Loucy (cell line): ENCODE data around the gene SUPT3H.
A peak's percentile ranks its signal among the peaks of the same experiment; 100 is the strongest.

Experiments
- H2AFZ ChIP-seq: fragments of 200-600 bp; sonication (generic); 2 replicates; pipeline ENCODE4 v1.6.0; 2016; ENCODE audit warnings: antibody characterized with exemption, mild to moderate bottlenecking, low read length, moderate library complexity
- H3F3A ChIP-seq: fragments of 200-600 bp; 2 replicates; pipeline ENCODE4 v1.6.0; 2016; ENCODE audit warnings: antibody characterized with exemption, low read depth, mild to moderate bottlenecking
- H3K27me3 ChIP-seq: fragments of 200-600 bp; sonication (generic); 2 replicates; pipeline ENCODE4 v1.6.1; 2014; ENCODE audit warnings: low read length, mild to moderate bottlenecking; ENCODE audit not compliant: insufficient read depth, poor library complexity, severe bottlenecking
- H3K36me3 ChIP-seq: fragments of 200-600 bp; sonication (generic); 2 replicates; pipeline ENCODE4 v1.6.1; 2016; ENCODE audit warnings: low read length; ENCODE audit not compliant: insufficient read depth
- H3K4me1 ChIP-seq: fragments of 200-600 bp; sonication (generic); 2 replicates; pipeline ENCODE4 v1.5.1; 2014; ENCODE audit warnings: low read length, mild to moderate bottlenecking; ENCODE audit not compliant: insufficient read depth, poor library complexity, severe bottlenecking
- H3K4me2 ChIP-seq: fragments of 200-600 bp; sonication (generic); 2 replicates; pipeline ENCODE4 v1.6.0; 2014; ENCODE audit warnings: antibody characterized with exemption, low read length, low read depth, mild to moderate bottlenecking; ENCODE audit not compliant: poor library complexity, severe bottlenecking
- H3K4me3 ChIP-seq: fragments of 200-600 bp; sonication (generic); 2 replicates; pipeline ENCODE4 v1.5.1; 2014; ENCODE audit warnings: low read length, mild to moderate bottlenecking, mixed read lengths; ENCODE audit not compliant: poor library complexity, severe bottlenecking
- H3K79me2 ChIP-seq: fragments of 200-600 bp; sonication (generic); 2 replicates; pipeline ENCODE4 v1.6.1; 2014; ENCODE audit warnings: low read length; ENCODE audit not compliant: insufficient read depth
- H3K9ac ChIP-seq: fragments of 200-600 bp; sonication (generic); 2 replicates; pipeline ENCODE4 v1.6.0; 2014; ENCODE audit warnings: mild to moderate bottlenecking, low read depth, low read length, moderate library complexity; ENCODE audit not compliant: poor library complexity, severe bottlenecking
- H3K9me2 ChIP-seq: fragments of 200-600 bp; sonication (generic); replicated peaks from 2 replicates; pipeline ENCODE4 v1.6.1; 2016; ENCODE audit warnings: low read depth, low read length, mixed read lengths
- H3K9me3 ChIP-seq: fragments of 200-600 bp; sonication (generic); 2 replicates; pipeline ENCODE4 v1.6.1; 2014; ENCODE audit warnings: mild to moderate bottlenecking, antibody characterized with exemption, low read length, low read depth; ENCODE audit not compliant: insufficient read depth
- H4K20me1 ChIP-seq: fragments of 200-600 bp; sonication (generic); 2 replicates; pipeline ENCODE4 v1.6.0; 2014; ENCODE audit warnings: antibody characterized with exemption, low read length, mild to moderate bottlenecking; ENCODE audit not compliant: insufficient read depth, poor library complexity, severe bottlenecking
- EZH2phosphoT487 ChIP-seq: fragments of 200-600 bp; IDR thresholded peaks from 2 replicates; pipeline ENCODE4 v1.6.1; 2018; ENCODE audit warnings: antibody characterized with exemption, mild to moderate bottlenecking, moderate library complexity, borderline replicate concordance
- TF ChIP-seq, protein P1 (sequence below): fragments of 200-600 bp; sonication (generic); conservative IDR thresholded peaks from 2 replicates; pipeline ENCODE4 v1.5.1; 2014; ENCODE audit warnings: mild to moderate bottlenecking, antibody characterized with exemption, low read length

SUPT3H gene

DNA sequence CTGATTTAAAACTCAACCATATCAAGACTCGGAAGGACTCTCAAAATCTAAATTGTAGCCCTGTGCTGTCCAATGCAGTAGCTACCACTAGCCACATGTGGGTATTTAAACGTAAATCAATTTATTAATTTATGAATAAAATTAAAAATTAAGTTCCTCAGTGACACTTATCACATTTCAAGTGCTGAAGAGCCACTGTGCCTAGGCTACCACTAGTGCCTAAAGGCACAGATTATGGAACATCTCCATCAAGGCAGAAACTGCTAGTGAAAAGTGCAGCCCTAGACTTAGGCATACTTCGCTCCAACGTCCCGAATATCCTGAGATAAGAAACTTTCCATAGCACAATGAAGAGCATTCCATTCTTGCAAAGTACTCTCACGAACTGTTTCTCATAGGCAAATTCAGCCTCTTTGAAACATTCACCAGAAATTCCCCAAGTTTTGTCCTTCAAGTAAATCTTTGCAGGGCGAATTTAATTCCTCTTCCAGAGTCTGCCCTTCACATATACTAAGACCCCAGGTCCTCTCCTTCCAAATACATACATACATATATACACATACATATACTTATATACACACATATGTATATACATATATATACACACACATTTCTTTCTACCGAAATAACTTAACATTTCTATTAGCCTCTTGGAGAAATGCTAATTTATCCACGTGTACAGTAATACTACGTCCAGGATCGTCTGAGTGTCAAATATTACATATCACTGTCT lies 1.3 kb downstream of the SUPT3H start:
- Histone ChIP-seq H3K4me1 (peaks cover 31% of the 10 kb centered on the region), H3K79me2 (peaks cover 50% of the 10 kb centered on the region), H3K9ac (peak overlapping the region; percentile 98), H3K4me3 (peak overlapping the region; percentile 96), H3K4me2 (peak overlapping the region; percentile 75), H3K27me3 (no peaks in the 10 kb centered on the region), H3K36me3 (no peaks in the 10 kb centered on the region), H3F3A (no peaks in the 10 kb centered on the region), H2AFZ (peak overlapping the region; percentile 98), H3K9me3 (no peaks in the 10 kb centered on the region), H4K20me1 (no peaks in the 10 kb centered on the region), H3K9me2 (no peaks in the 10 kb centered on the region)
- no peak for TF ChIP-seq EZH2phosphoT487
- TF ChIP-seq, protein P1, sequence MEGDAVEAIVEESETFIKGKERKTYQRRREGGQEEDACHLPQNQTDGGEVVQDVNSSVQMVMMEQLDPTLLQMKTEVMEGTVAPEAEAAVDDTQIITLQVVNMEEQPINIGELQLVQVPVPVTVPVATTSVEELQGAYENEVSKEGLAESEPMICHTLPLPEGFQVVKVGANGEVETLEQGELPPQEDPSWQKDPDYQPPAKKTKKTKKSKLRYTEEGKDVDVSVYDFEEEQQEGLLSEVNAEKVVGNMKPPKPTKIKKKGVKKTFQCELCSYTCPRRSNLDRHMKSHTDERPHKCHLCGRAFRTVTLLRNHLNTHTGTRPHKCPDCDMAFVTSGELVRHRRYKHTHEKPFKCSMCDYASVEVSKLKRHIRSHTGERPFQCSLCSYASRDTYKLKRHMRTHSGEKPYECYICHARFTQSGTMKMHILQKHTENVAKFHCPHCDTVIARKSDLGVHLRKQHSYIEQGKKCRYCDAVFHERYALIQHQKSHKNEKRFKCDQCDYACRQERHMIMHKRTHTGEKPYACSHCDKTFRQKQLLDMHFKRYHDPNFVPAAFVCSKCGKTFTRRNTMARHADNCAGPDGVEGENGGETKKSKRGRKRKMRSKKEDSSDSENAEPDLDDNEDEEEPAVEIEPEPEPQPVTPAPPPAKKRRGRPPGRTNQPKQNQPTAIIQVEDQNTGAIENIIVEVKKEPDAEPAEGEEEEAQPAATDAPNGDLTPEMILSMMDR, result no peak

DNA sequence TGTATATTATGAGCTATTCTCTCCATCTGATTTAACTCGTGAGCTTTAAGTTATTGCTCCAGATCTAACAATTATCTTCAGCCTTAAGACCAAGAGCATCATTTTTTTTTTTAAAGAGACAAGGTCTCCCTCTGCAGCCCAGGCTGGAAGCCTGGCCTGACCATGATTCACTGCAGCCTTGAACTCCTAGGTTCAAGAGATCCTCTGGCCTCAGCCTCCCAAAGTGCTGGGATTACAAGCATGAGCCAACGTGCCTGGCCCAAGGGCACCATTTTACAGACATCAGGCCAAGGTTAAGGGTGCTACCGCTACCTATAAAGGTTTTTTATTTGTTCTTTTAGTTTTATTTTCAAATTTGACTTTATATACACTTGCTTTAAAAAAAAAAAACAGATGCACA lies 2.3 kb downstream of the SUPT3H start:
- Histone ChIP-seq H3K9ac (peak overlapping the region; percentile 98), H3K36me3 (no peaks in the 10 kb centered on the region), H3K4me2 (peak overlapping the region; percentile 75), H3K4me1 (peaks cover 34% of the 10 kb centered on the region), H4K20me1 (no peaks in the 10 kb centered on the region), H3K9me2 (no peaks in the 10 kb centered on the region), H3F3A (no peaks in the 10 kb centered on the region), H2AFZ (no peak overlapping the region), H3K9me3 (no peaks in the 10 kb centered on the region), H3K4me3 (peak overlapping the region; percentile 96), H3K79me2 (peaks cover 51% of the 10 kb centered on the region), H3K27me3 (no peaks in the 10 kb centered on the region)
- TF ChIP-seq, protein P1, result peak; percentile 37
- no peak for TF ChIP-seq EZH2phosphoT487

DNA sequence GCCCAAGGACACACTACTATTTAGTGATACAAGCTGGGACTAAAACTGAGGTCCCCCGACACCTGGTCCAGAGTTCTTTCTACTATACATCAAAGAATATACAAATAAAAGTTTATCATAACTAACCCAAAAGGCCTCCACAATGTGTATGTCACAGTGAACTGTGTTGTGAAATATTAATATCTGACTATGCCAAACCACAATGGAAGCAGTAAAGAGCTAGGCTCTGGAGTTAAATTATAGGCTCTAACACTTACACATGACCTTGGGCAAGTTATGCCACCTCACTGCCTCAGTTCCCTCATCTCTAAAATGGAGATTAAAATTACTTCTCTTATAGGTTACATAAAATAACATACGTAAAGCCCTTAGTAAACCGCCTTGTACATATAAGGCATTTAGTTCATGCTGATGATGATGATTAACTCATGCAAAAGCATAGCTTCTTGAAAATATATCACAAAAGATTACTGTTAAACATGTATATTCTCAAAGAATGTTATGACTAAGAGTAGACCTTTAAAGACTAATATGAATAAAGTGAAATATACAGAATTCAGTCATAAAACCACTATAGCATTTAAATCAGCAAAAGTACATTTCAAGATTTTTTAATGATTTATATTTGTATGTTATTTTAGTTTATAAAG lies 5.7 kb downstream of the SUPT3H start:
- no peaks in the 10 kb centered on the region for H3K9me3 ChIP-seq
- H3K79me2 ChIP-seq, result peaks cover 38% of the 10 kb centered on the region
- TF ChIP-seq, protein P1, result no peak
- no peak for TF ChIP-seq EZH2phosphoT487
- no peaks in the 10 kb centered on the region for H3F3A ChIP-seq
- no peaks in the 10 kb centered on the region for H3K36me3 ChIP-seq
- H3K4me2 ChIP-seq, result peak overlapping the region; percentile 38
- no peaks in the 10 kb centered on the region for H3K27me3 ChIP-seq
- no peak overlapping the region for H3K9ac ChIP-seq
- H3K4me1 ChIP-seq, result peaks cover 47% of the 10 kb centered on the region
- H4K20me1 ChIP-seq, result no peaks in the 10 kb centered on the region
- H3K4me3 ChIP-seq, result no peak overlapping the region
- no peaks in the 10 kb centered on the region for H3K9me2 ChIP-seq
- no peak overlapping the region for H2AFZ ChIP-seq
